Stimulated activated CD4-positive, alpha-beta T cell treated with anti-CD3 and anti-CD28 coated beads, Interleukin-15, amount 100 ng/mL, for 48 hours (primary cell): ENCODE measurements around the gene TECPR1.

Source experiments
- DNase-seq, 2 donors: peaks; one replicate each; pipeline ENCODE4 v3.0.0-alpha.2; 2020; ENCODE audit warnings: low read depth in 2 of 2

TECPR1 gene

GRCh38 chr7:98251601-98252424 lies at the start of gene TECPR1:
Gene TECPR1, minus strand, starts transcription at chr7:98252232. Its CDS starts 6,086 bp downstream, at chr7:98246146.
- DNase-seq = peak; percentile 77 to 85

- DNase-seq = no peak
Observed at GRCh38 chr7:98300595-98301372, 48.8 kb upstream of the TECPR1 start.

GRCh38 chr7:98297626-98298286 lies 45.7 kb upstream of the TECPR1 start:
- no peak for DNase-seq

GRCh38 chr7:98296833-98297232 lies 44.8 kb upstream of the TECPR1 start:
- no peak for DNase-seq

- DNase-seq = no peak
Observed at GRCh38 chr7:98295467-98296192, 43.6 kb upstream of the TECPR1 start.

- DNase-seq = no peak
Observed at GRCh38 chr7:98294798-98295382, 42.9 kb upstream of the TECPR1 start.

GRCh38 chr7:98294326-98294725 lies 42.3 kb upstream of the TECPR1 start:
- no peak for DNase-seq

GRCh38 chr7:98293746-98294145 lies 41.7 kb upstream of the TECPR1 start:
- no peak for DNase-seq

- DNase-seq = no peak
Observed at GRCh38 chr7:98293265-98293664, 41.2 kb upstream of the TECPR1 start.

- DNase-seq = no peak
Observed at GRCh38 chr7:98291717-98292116, 39.7 kb upstream of the TECPR1 start.

GRCh38 chr7:98289333-98289875 lies 37.4 kb upstream of the TECPR1 start:
- DNase-seq = no peak

- no peak for DNase-seq
Observed at GRCh38 chr7:98288064-98288823, 36.2 kb upstream of the TECPR1 start.

GRCh38 chr7:98287486-98287959 lies 35.5 kb upstream of the TECPR1 start:
- no peak for DNase-seq

- no peak for DNase-seq
Observed at GRCh38 chr7:98286701-98287485, 34.9 kb upstream of the TECPR1 start.

- no peak for DNase-seq
Observed at GRCh38 chr7:98286093-98286539, 34.1 kb upstream of the TECPR1 start.

- DNase-seq = no peak
Observed at GRCh38 chr7:98285157-98286092, 33.4 kb upstream of the TECPR1 start.

- no peak for DNase-seq
Observed at GRCh38 chr7:98284335-98285036, 32.5 kb upstream of the TECPR1 start.

- DNase-seq = no peak
Observed at GRCh38 chr7:98283887-98284222, 31.8 kb upstream of the TECPR1 start.
